Activated CD8-positive, alpha-beta T cell treated with anti-CD3 and anti-CD28 coated beads for 36 hours (primary cell): ENCODE data around the gene STK24. TPM values are rescaled to one million over a fixed set of nuclear protein-coding genes. Genes with fewer than 3 reads are reported as not detected.
A peak's percentile ranks its signal among the peaks of the same experiment; 100 is the strongest.

Experiments used
- ATAC-seq: fragments of 200-7000 bp; cut with Tn5 transposase; one replicate; pipeline ENCODE4 v1.10.0; 2021; ENCODE audit warnings: mild to moderate bottlenecking, moderate library complexity
- CTCF ChIA-PET: fragments of 350-600 bp; sonication (Branson Sonifier 250); formaldehyde crosslinking; loops from one replicate; lab custom pipeline; 2021; ENCODE audit warnings: antibody characterized with exemption; lab: Charles Lee
- POLR2A ChIA-PET: fragments of 350-600 bp; sonication (Branson Sonifier 250); formaldehyde crosslinking; loops from one replicate; lab custom pipeline; 2021; ENCODE audit warnings: antibody characterized with exemption; lab: Charles Lee
- DNase-seq: peaks from one replicate; pipeline ENCODE4 v3.0.0-alpha.2; 2020
- H3K27ac Mint-ChIP-seq: one replicate; pipeline ENCODE4 v1.8.0; 2021; ENCODE audit warnings: mild to moderate bottlenecking, mixed read lengths
- H3K27me3 Mint-ChIP-seq: one replicate; pipeline ENCODE4 v1.8.0; 2021; ENCODE audit warnings: mixed read lengths
- H3K36me3 Mint-ChIP-seq: one replicate; pipeline ENCODE4 v1.8.0; 2021; ENCODE audit warnings: low read depth, mixed read lengths
- H3K4me1 Mint-ChIP-seq: one replicate; pipeline ENCODE4 v1.8.0; 2021; ENCODE audit warnings: low read depth, mixed read lengths
- H3K4me3 Mint-ChIP-seq: one replicate; pipeline ENCODE4 v1.8.0; 2021; ENCODE audit warnings: mild to moderate bottlenecking, moderate library complexity, mixed read lengths
- H3K9me3 Mint-ChIP-seq: one replicate; pipeline ENCODE4 v1.8.0; 2021; ENCODE audit warnings: mixed read lengths
- CTCF ChIP-seq: fragments of 200-600 bp; IDR thresholded peaks from one replicate; pipeline ENCODE4 v1.8.0; 2022; ENCODE audit warnings: antibody characterized with exemption, mild to moderate bottlenecking
- intact Hi-C: fragments of 100-400 bp; cut with micrococcal nuclease; formaldehyde crosslinking; loops from one replicate; pipeline ENCODE4 v1.10.0; 2022
- total RNA-seq, 2 experiments: library from RNA; stranded (reverse); gene quantifications; one replicate each; pipeline ENCODE4 v1.2.3, GENCODE V29; 2021

STK24 gene
- total RNA-seq, 2 experiments from 2014 or later: 118 TPM

- ATAC-seq (no peak), DNase-seq (no peak)
- H3K9me3 Mint-ChIP-seq: no peaks in the 10 kb centered on the region
- H3K4me1 Mint-ChIP-seq: peaks cover 95% of the 10 kb centered on the region
- POLR2A ChIA-PET: no interaction called here
- H3K36me3 Mint-ChIP-seq: peaks cover 18% of the 10 kb centered on the region
- peak overlapping the region; percentile 64 for H3K27ac Mint-ChIP-seq
- H3K4me3 Mint-ChIP-seq: no peak overlapping the region
- CTCF ChIA-PET: no interaction called here
- intact Hi-C loops: no loop called here
- no peaks in the 10 kb centered on the region for H3K27me3 Mint-ChIP-seq
- TF ChIP-seq CTCF: no peak
Observed at GRCh38 chr13:98522371-98522770, 54.5 kb downstream of the STK24 start.

GRCh38 chr13:98521461-98522247 is 55.3 kb downstream of the STK24 start:
- H3K36me3 Mint-ChIP-seq: peaks cover 19% of the 10 kb centered on the region
- TF ChIP-seq CTCF: no peak
- ATAC-seq (no peak), DNase-seq (no peak)
- H3K9me3 Mint-ChIP-seq: no peaks in the 10 kb centered on the region
- H3K27me3 Mint-ChIP-seq: no peaks in the 10 kb centered on the region
- H3K4me3 Mint-ChIP-seq: no peak overlapping the region
- H3K4me1 Mint-ChIP-seq: peaks cover 92% of the 10 kb centered on the region
- ChIA-PET POLR2A (interaction anchor here (1.0 kb wide), 1 partner anchor 51 kb away, joined by 3 read pairs; no protein-coding TSS in a partner anchor), CTCF (no interaction called here)
- H3K27ac Mint-ChIP-seq: peak overlapping the region; percentile 53
- intact Hi-C loops: no loop called here

GRCh38 chr13:98520674-98521449 is 56.0 kb downstream of the STK24 start:
- Mint-ChIP-seq H3K4me1 (peaks cover 92% of the 10 kb centered on the region), H3K4me3 (no peak overlapping the region), H3K9me3 (no peaks in the 10 kb centered on the region), H3K36me3 (peaks cover 25% of the 10 kb centered on the region), H3K27me3 (no peaks in the 10 kb centered on the region), H3K27ac (peak overlapping the region; percentile 30)
- intact Hi-C loops: no loop called here
- no peak for TF ChIP-seq CTCF
- no peak for ATAC-seq
- no peak for DNase-seq
- ChIA-PET CTCF (interaction anchor here (0.9 to 1.3 kb wide), 3 partner anchors 9 to 38 kb away, joined by 3 to 4 read pairs (median 3); no protein-coding TSS in a partner anchor), POLR2A (interaction anchor here (1.0 to 2.1 kb wide), 2 partner anchors 34 to 51 kb away, joined by 3 to 5 read pairs; no protein-coding TSS in a partner anchor)

- Mint-ChIP-seq H3K4me1 (peaks cover 95% of the 10 kb centered on the region), H3K36me3 (peaks cover 30% of the 10 kb centered on the region), H3K27ac (peak overlapping the region; percentile 30), H3K27me3 (no peaks in the 10 kb centered on the region), H3K9me3 (no peaks in the 10 kb centered on the region), H3K4me3 (no peak overlapping the region)
- DNase-seq (no peak), ATAC-seq (no peak)
- POLR2A ChIA-PET: interaction anchor here (0.6 to 2.1 kb wide), 5 partner anchors 9 to 101 kb away, joined by 3 to 5 read pairs (median 4); no protein-coding TSS in a partner anchor
- intact Hi-C loops: loop anchor here (2.0 kb wide), 1 partner anchor 51 kb away; no protein-coding TSS in a partner anchor
- TF ChIP-seq CTCF: no peak
- CTCF ChIA-PET: interaction anchor here (0.8 to 1.5 kb wide), 5 partner anchors 10 to 56 kb away, joined by 3 to 5 read pairs (median 4); no protein-coding TSS in a partner anchor
Observed at GRCh38 chr13:98519976-98520375, 56.9 kb downstream of the STK24 start.
